Measurements from ENCODE around the gene DPF1.
"Not testable (repeated sequence)": the region's sequence is repeated elsewhere in the genome, so short reads cannot be mapped to it uniquely, and the experiment has no call there.

Gene DPF1

GRCh38 chr19:38224014-38224862 lies at the start of gene DPF1:
DPF1 (minus strand) TSS chr19:38224222; CDS start chr19:38224142, 80 bp downstream.
- DNase-seq, result peak; percentile 75 to 89

- no peak for DNase-seq
Observed at GRCh38 chr19:38273499-38273898, 49.5 kb upstream of the DPF1 start.

GRCh38 chr19:38270587-38271167 lies 46.7 kb upstream of the DPF1 start:
- no peak for DNase-seq

GRCh38 chr19:38268539-38268938 lies 44.5 kb upstream of the DPF1 start:
- no peak for DNase-seq

GRCh38 chr19:38267761-38268483 lies 43.9 kb upstream of the DPF1 start:
- no peak for DNase-seq

- no peak for DNase-seq
Observed at GRCh38 chr19:38266981-38267597, 43.1 kb upstream of the DPF1 start.

- DNase-seq, result no peak
Observed at GRCh38 chr19:38265921-38266429, 42.0 kb upstream of the DPF1 start.

GRCh38 chr19:38265213-38265861 lies 41.3 kb upstream of the DPF1 start:
- no peak for DNase-seq

GRCh38 chr19:38264486-38265212 lies 40.6 kb upstream of the DPF1 start, which contains the start of gene SPINT2:
SPINT2 (plus strand) TSS chr19:38264573; CDS start chr19:38264893, 320 bp downstream.
- DNase-seq, result peak; percentile 96 to 99

GRCh38 chr19:38263689-38264485 lies 39.9 kb upstream of the DPF1 start:
- peak in 1 of 2 experiments; percentile 99 for DNase-seq

GRCh38 chr19:38262585-38263268 lies 38.7 kb upstream of the DPF1 start:
- no peak for DNase-seq

GRCh38 chr19:38261942-38262341 lies 37.9 kb upstream of the DPF1 start:
- not testable (repeated sequence) for DNase-seq

GRCh38 chr19:38255383-38256014 lies 31.5 kb upstream of the DPF1 start:
- DNase-seq, result no peak

GRCh38 chr19:38253788-38254187 lies 29.8 kb upstream of the DPF1 start:
- no peak for DNase-seq

- DNase-seq, result no peak
Observed at GRCh38 chr19:38252941-38253691, 29.1 kb upstream of the DPF1 start.

GRCh38 chr19:38252385-38252784 lies 28.4 kb upstream of the DPF1 start:
- no peak for DNase-seq

- no peak for DNase-seq
Observed at GRCh38 chr19:38251564-38252051, 27.6 kb upstream of the DPF1 start.

- no peak for DNase-seq
Observed at GRCh38 chr19:38250821-38251563, 27.0 kb upstream of the DPF1 start.

Measured in NCI-H1930 (cell line).